Left renal pelvis (tissue), 4 donors: ENCODE data around the gene KHSRP. TPM values are rescaled to one million over a fixed set of nuclear protein-coding genes. Genes with fewer than 3 reads are reported as not detected.
A peak's percentile ranks its signal among the peaks of the same experiment; 100 is the strongest.
"Not testable (repeated sequence)": the region's sequence is repeated elsewhere in the genome, so short reads cannot be mapped to it uniquely, and the experiment has no call there.

Source experiments
- DNase-seq, 4 donors: peaks; one replicate each; pipeline ENCODE4 v3.0.0-alpha.2; 2013; ENCODE audit warnings: low read depth in 4 of 4, low spot score in 3 of 4
- polyA plus RNA-seq, 4 donors: library from polyadenylated mRNA; unstranded; fragments of 120-200 nt; gene quantifications; one replicate each; pipeline ENCODE4 v1.2.1, GENCODE V29; 2013; ENCODE audit not compliant: insufficient read length in 4 of 4

Gene KHSRP
- polyA plus RNA-seq, 4 donors: 259 to 351 (median 275) TPM

GRCh38 chr19:6452899-6453298, 28.3 kb upstream of the KHSRP start:
- no peak for DNase-seq

GRCh38 chr19:6452223-6452614, 27.6 kb upstream of the KHSRP start:
- no peak for DNase-seq

GRCh38 chr19:6451583-6452222, 27.1 kb upstream of the KHSRP start:
- DNase-seq: no peak

DNA sequence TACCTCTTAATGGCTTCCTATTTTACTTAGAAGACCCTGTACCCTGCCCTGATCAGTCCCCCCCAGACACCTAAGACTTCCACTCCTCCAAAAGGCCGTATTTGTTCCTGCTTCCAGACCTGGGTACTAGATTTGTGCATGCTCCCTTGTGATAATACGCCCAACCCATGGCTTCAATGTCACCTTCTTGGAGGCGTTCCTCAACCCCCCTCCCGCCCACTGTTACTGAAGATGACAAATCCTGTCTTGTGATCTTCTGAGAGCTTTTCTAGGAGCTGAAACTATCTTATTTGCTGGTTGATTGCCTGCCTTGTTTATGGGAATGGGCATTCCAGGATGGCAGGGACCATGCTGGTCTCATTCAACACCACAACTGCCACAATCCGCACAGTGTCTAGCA, 25.6 kb upstream of the KHSRP start:
- DNase-seq: no peak

DNA sequence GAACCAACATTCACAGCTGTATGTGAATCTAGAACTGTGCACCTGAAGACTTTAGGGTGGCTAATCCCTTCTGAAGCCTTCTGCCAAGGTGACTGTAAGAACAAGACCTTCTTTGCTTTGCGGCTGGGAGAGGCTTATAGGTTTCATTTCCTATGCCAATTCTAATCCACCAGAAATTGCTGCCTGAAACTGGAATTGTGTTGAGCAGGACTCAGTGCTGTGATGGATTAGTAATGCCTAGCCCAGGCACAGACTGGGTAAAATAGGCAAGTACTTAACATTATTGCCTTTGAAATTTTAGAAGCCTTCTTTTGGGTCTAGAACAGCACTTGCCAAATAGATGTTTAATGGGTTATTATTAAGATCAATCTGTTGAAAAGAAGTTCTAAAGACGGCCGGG, 23.4 kb upstream of the KHSRP start:
- no peak for DNase-seq

DNA sequence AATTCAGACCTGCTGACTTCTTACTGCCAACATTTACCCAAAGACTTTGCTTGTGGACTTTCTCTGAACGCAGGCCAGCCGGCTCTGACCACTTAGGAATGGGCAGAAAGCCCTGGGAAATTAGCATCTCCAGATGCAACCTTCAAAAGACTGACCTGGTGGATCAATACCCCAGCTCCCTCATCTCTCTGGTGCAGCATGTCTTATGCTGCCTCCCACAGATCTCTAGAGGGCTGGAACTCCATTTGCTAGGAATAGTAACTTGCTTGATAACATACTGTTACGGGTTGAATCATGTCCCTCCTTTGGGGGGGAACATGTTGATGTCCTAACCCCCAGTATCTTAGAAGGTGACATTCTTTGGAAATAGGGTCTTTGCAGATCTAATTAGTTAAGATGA, 21.8 kb upstream of the KHSRP start:
- no peak for DNase-seq

DNA sequence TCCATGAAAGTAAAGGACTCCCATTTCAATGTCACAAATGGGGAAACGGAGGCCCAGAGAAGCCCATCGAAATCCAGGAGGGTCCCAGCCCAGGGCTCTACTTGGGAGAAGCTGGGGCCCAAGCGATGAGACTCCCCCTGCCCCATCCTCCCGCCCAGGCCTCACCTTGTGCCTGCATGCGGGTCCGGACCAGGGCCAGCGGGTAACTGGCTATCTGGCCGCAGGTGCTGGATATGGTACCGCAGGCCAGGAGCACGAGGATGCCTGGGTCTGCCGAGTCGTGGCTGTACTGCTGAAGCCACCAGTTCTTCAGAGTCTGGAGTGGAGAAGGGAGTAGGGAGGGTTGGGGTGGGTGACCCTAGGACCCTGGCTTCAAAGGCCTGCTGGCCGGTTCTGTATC, 19.4 kb upstream of the KHSRP start:
- DNase-seq: no peak

- no peak for DNase-seq
Observed at GRCh38 chr19:6442087-6442688, 17.6 kb upstream of the KHSRP start.

DNA sequence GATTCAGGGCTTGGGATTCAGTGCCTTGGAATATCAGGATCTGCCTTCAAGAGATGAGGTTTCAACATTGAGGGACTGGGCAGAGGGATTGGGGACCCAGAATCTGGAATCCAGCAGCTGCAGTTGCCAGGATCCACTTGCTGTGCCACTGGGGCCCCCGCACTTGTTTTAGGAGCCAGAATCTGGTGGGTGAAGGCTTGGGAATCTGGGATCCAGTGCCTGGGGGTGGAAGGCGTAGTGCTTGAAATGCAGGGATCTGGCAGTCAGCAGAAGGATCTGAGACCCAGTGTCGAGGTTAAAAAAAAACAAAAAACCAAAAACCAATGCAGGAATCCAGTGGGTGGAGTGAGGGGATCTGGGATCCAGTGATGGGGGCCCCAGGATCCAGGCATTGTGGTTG, 16.3 kb upstream of the KHSRP start:
- no peak for DNase-seq

GRCh38 chr19:6439743-6440142, 15.1 kb upstream of the KHSRP start:
- no peak for DNase-seq

GRCh38 chr19:6433663-6434062, 9.1 kb upstream of the KHSRP start, which contains the start of gene SLC25A41:
SLC25A41 (minus strand) TSS chr19:6433763; CDS start chr19:6433693, 70 bp downstream.
- no peak for DNase-seq

DNA sequence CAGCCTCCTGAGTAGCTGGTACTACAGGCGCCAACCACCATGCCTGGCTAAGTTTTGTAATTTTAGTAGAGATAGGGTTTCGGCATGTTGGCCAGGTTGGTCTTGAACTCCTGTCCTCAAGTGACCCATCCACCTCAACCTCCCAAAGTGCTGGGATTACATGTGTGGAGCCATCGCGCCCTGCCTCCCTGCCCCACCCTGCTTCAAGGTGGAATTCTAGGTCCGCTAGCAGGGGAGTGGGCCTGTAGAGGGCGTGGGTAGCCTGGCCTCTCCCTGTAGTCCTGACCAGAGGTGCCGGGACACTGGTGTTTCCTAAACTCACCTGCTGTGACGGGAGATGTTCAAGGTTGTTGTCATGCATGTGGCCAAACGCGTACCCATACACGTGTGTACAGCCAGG, 8.6 kb upstream of the KHSRP start:
- no peak for DNase-seq

DNA sequence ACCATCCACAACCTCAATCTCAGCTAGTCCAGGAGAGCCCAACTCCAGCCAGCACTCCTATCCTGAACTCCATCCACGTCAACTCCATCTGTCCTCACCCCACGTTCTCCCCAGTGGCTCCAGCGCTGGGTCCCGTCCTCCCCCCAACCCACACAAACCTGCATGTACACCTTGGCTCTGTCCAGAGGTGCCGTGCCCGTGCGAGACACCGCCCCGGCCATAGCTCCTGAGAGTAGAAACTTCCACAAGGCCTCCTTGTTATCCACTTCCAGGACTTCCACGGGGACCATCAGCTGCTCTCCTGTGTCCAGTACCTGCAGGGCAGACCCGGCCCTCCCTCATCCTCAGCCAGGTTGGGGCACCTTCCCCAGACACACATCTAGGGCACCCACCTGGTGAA, 7.3 kb upstream of the KHSRP start:
- DNase-seq: no peak

DNA sequence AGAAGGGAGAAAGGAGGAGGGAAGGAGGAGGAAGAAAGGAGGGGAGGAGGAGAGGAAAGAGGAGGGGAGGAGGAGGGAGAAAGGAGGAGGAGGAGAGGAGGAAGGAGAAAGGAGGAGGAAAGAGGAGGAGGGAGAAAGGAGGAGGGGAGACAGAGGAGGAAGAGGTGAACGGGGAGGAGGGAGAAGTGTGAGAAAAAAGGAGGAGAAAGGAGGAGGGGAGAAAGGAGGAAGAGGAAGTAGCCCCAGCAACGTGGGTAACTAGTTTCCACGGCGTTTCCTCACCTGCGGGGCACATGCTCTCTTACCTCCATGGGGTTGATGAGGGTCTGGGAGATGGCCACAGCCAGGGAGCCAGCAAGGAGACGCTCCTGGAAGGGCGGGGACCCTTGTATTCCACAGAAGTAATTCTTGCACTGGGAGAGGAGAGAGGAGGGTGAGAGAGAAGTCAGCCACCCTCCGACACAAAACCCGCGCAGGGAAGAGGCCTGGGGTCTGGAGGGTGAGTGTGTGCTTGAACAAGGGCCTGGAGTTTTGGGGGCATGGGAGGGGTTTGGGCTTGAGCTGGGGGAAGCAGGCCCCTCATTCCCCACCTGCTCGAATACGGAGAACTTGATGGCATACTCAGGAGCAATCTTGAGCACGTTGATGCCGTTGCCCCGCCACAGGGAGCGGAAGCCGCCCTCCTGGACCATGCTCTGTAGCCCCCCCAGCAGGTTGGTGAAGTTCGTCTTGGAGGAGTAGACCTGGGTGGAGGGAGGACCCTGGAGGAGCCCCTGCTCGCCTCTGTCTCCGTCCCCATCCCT, 5.0 kb upstream of the KHSRP start:
- DNase-seq: no peak

DNA sequence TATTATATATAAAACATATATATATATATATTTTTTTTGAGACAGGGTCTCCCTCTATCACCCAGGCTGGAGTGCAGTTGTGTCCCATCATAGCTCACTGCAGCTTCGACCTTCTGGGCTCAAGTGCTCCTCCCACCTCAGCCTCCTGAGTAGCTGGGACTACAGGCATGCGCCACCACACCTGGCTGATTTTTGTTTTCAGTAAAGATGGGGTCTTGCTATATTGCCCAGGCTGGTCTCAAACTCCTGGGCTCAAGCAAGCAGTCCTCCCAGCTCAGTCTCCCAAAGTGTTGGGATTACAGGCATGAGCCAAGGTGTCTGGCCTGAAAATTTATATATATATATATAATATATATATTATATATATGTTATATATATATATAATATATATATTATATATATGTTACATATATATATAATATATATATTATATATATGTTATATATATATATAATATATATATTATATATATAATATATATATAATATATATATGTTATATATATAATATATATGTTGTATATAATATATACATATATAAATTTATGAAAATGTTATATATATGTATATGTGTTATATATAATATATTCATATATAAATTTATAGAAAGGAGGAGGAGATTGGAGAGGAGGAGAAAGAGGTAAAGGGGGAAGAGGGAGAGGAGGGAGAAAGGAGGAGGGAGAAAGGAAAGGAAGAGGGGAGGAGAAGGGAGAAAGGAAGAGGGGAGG, 4.2 kb upstream of the KHSRP start:
- DNase-seq: not testable (repeated sequence)

- DNase-seq: no peak
Observed at GRCh38 chr19:6427131-6427530, 2.5 kb upstream of the KHSRP start.

DNA sequence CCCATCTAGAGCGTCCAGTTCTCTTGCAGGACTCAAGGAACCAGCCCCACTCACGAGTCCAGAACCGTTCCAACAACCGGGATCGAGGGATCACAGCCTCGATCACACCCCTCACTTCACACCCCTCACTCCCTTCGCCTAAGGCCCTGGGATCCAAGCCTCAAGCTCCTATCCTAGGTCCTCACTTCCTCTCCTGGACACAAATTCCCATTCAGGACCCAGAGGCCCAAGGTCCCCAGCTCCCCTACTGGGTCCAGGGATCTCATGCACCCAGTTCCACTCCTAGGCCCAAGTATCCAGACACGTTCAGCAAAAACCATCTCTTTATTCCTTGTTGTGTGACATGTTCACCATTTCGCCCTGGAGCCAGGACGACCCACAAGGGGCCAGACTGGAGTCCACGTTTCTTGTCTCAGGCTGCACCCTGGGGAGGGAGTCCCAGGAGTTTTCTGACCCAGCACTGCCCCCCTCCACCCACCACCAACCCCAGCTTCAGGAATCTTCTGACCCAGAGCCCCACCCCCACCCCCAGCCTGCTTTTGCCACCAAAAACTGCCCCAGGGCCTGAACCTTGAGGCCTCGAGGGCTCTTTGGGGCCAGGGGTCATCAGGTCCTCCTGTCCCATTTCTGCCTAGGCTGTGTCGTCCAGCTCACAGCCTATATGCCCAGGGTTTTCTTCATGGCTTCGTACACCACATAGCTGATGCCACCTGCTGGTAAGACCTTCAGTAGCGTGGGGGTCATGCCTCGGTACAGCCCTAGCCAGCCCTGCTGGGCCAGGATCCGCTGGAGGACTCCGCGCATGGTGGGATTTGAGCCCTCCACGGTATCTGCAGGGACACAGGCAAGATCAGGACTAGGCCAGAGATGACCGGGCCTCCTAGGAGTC, 1.4 kb upstream of the KHSRP start:
- DNase-seq: no peak

DNA sequence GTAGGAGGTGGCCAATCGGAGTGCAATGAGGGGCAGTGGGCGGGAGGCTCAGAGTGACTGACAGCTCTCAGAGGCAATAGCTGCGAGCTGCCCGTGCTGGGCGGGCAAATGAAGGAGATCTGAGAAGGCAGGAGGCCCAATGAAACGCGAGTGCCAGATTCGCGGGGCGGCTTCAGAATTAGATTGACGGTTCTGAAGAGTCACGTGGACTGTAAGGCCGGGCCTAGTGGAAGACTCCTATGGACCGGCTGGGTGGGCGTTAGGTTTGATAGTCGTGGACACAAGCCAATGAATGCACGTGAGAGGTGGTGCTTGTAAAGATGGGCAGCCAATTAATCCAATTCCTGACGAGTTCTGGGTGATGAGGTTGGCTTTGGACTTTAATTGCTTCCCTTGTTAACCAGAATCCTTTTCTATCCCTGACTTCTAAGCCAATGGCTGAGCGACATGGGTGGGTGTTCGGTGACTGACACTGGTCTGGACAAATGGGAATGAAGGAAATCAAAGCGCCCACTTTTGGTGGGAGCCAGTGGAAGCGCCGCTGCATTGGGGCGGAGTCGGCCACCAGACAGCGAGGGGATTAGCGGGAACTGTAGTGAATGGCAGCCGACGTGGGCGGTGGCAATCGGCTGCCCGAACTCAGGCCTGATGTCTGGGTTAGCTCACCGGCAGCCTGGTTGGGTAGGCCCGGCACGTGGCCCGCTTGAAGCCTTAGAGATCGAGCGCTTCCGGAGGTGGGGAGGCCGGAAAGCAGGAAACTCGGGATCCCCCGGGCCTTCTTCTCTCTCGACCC, 524 bp upstream of the KHSRP start:
- DNase-seq: peak; percentile 100

- DNase-seq: no peak
Observed at GRCh38 chr19:6423499-6424194, 964 bp downstream of the KHSRP start.
